Lung (tissue), 12 donors: ENCODE measurements around the gene ONECUT3. TPM values are rescaled to one million over a fixed set of nuclear protein-coding genes. Genes with fewer than 3 reads are reported as not detected.

Experiments
- ATAC-seq: fragments of 200-7000 bp; cut with Tn5 transposase; one replicate; pipeline ENCODE4 v1.9.1; 2020; ENCODE audit warnings: moderate number of reproducible peaks; ENCODE audit not compliant: insufficient read depth, low FRiP score
- DNase-seq, 3 donors: peaks; one replicate each; pipeline ENCODE4 v3.0.0-alpha.2; 2013 to 2017
- H3K27ac ChIP-seq, 2 donors: one replicate each; pipeline ENCODE4 v1.5.1; 2013; ENCODE audit warnings: mild to moderate bottlenecking in 2 of 2, moderate library complexity in 2 of 2, control low read depth in 1 of 2, inconsistent platforms in 1 of 2, low read depth in 1 of 2, low read length in 1 of 2
- H3K27me3 ChIP-seq, 3 donors: one replicate each; pipeline ENCODE4 v1.5.1; 2013; ENCODE audit warnings: low read length in 2 of 3; ENCODE audit not compliant: control insufficient read depth in 3 of 3, insufficient read depth in 3 of 3
- H3K36me3 ChIP-seq, 4 donors: one replicate each; pipeline ENCODE4 v1.5.1; 2013; ENCODE audit warnings: low read length in 4 of 4, mild to moderate bottlenecking in 1 of 4, moderate library complexity in 1 of 4; ENCODE audit not compliant: control insufficient read depth in 4 of 4, insufficient read depth in 4 of 4
- H3K4me1 ChIP-seq, 5 donors: one replicate each; pipeline ENCODE4 v1.5.1; 2013; ENCODE audit warnings: low read length in 5 of 5, mild to moderate bottlenecking in 2 of 5, moderate library complexity in 1 of 5; ENCODE audit not compliant: control insufficient read depth in 5 of 5, insufficient read depth in 5 of 5
- H3K4me3 ChIP-seq: one replicate; pipeline ENCODE4 v1.5.1; 2013; ENCODE audit warnings: mild to moderate bottlenecking, control low read depth, moderate library complexity
- H3K9ac ChIP-seq, 2 donors: one replicate each; pipeline ENCODE4 v1.5.1; 2013; ENCODE audit warnings: low read length in 2 of 2, control low read depth in 1 of 2; ENCODE audit not compliant: insufficient read depth in 1 of 2
- H3K9me3 ChIP-seq, 4 donors: one replicate each; pipeline ENCODE4 v1.5.1; 2013; ENCODE audit warnings: low read length in 3 of 4, mild to moderate bottlenecking in 1 of 4, moderate library complexity in 1 of 4; ENCODE audit not compliant: control insufficient read depth in 4 of 4, insufficient read depth in 3 of 4
- WGBS, 2 donors: extraction: QIAGEN DNeasy Blood & Tissue Kit; methylation state at CpG; one replicate each; pipeline ENCODE4 v1.1.7; 2013; 5-methylcytosine and 5-hydroxymethylcytosine counted together
- polyA plus RNA-seq, 2 donors: library from polyadenylated mRNA; stranded (reverse); fragments of 200-250 nt; gene quantifications; one replicate each; pipeline ENCODE4 v1.2.1, GENCODE V29; 2013
- total RNA-seq, 2 donors: library from RNA; depleted of rRNA in 1 of 2; stranded (reverse); fragments of >200 nt in 1 of 2; gene quantifications; one replicate each; pipeline ENCODE4 v1.2.1, GENCODE V29; 2014 to 2021
- TF ChIP-seq, protein P1 (sequence below): IDR thresholded peaks from 2 replicates; pipeline ENCODE4 v1.5.1; 2012; ENCODE audit warnings: mild to moderate bottlenecking; ENCODE audit errors: control extremely low read depth, extremely low read depth
- donor health status: control.
- donor health status: control.
- donor health status: Bipolar disorder and iron deficiency.
- donor health status: healthy.
- donor health status: DM: yes; HTN: yes; CAD: no.

ONECUT3 gene
- total and polyA plus RNA-seq, 4 donors, result not detected

DNA sequence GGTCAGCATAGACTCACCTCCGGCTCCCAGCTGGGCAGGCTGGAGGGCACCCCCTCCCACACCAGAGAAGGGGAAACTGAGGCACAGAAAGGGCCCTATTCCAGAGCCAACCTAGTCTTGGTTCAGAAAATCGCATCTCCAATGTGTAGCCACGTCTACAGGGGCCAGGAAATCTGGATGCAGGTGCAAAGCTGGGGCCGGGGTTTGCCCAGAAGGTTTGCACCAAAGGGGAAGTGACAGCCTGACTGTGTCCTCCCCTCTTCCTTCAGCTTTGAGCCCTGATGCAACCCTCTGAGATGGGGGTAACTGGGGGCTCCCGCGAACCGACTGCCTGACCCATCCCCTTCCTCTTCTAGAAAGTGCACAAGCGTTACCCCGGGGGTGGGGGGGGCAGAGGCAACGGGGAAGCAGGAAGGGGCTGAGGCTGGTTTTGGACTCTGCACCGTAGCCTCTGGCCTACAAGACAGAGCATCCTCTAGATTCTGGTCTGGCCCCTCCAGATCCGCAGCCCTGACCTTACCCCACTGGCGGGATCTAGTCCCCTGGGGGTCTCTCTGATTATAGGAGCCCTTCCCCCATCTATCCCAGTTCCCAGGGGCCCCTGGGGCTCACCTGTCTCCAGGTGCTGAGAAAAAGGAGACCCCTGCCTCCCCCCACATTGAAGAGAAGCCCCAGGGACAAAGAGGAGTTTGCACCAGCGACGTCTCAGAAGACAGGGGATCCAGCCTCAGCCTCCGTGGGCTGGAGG lies 1.1 kb upstream of the ONECUT3 start:
- Histone ChIP-seq H3K36me3 (no peaks in the 10 kb centered on the region), H3K9ac (no peak overlapping the region), H3K4me3 (no peak overlapping the region), H3K27ac (no peak overlapping the region), H3K9me3 (peaks cover 0 to 6% (median 0%) of the 10 kb centered on the region in 4 donors), H3K4me1 (peaks cover 0 to 28% (median 0%) of the 10 kb centered on the region in 5 donors), H3K27me3 (peaks cover 55 to 76% (median 59%) of the 10 kb centered on the region in 3 donors)
- 3 to 5% methylated on average over 16 of the region's 16 CpGs for WGBS, 2 donors
- TF ChIP-seq, protein P1, sequence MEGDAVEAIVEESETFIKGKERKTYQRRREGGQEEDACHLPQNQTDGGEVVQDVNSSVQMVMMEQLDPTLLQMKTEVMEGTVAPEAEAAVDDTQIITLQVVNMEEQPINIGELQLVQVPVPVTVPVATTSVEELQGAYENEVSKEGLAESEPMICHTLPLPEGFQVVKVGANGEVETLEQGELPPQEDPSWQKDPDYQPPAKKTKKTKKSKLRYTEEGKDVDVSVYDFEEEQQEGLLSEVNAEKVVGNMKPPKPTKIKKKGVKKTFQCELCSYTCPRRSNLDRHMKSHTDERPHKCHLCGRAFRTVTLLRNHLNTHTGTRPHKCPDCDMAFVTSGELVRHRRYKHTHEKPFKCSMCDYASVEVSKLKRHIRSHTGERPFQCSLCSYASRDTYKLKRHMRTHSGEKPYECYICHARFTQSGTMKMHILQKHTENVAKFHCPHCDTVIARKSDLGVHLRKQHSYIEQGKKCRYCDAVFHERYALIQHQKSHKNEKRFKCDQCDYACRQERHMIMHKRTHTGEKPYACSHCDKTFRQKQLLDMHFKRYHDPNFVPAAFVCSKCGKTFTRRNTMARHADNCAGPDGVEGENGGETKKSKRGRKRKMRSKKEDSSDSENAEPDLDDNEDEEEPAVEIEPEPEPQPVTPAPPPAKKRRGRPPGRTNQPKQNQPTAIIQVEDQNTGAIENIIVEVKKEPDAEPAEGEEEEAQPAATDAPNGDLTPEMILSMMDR, result no peak
- no peak for DNase-seq
- no peak for ATAC-seq

GRCh38 chr19:1754018-1754635 lies 821 bp downstream of the ONECUT3 start:
- Histone ChIP-seq H3K27me3 (peaks cover 59 to 77% (median 62%) of the 10 kb centered on the region in 3 donors), H3K9ac (no peak overlapping the region), H3K36me3 (no peaks in the 10 kb centered on the region), H3K27ac (no peak overlapping the region), H3K4me1 (peaks cover 0 to 18% (median 0%) of the 10 kb centered on the region in 5 donors), H3K4me3 (no peak overlapping the region), H3K9me3 (peaks cover 0 to 6% (median 0%) of the 10 kb centered on the region in 4 donors)
- ATAC-seq (no peak), DNase-seq (no peak)
- TF ChIP-seq, protein P1, result no peak
- 2 to 3% methylated on average over 44 to 105 of the region's 105 CpGs for WGBS, 2 donors

DNA sequence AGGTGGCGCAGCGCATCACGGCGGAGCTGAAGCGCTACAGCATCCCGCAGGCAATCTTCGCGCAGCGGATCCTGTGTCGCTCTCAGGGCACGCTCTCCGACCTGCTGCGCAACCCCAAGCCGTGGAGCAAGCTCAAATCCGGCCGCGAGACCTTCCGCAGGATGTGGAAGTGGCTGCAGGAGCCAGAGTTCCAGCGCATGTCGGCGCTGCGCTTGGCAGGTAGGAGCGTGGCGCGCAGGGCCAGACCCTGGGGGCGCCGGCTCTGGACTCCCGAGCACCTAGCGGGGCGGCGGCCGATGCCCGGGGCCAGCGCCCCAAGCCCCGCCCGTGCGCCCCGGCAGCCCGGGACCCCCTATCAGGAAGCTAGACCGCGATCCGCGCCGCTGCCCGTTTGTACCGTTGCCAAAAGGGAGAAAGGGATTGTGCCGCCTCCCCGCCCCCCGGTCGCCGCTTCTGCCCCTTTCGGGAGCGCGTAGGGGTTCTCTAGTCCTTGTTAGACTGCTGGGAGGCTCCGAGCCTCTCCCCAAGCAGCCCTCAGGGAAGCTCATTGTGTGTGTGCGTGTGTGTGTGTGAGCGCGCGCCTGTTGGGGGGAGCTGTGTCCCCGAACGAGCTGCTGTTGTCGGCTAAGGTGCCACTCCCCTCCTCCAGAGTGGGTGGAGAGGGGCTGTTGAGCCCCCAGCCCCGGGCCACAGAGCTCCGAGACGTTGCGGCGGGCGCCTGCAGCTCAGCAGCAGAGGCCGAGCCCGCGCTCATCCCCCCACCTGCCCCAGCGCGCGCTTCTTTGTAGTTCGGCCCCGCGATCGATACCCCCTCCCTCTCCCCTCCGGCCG lies 1.5 kb downstream of the ONECUT3 start:
- DNase-seq (no peak), ATAC-seq (no peak)
- peaks cover 0 to 13% (median 0%) of the 10 kb centered on the region in 5 donors for H3K4me1 ChIP-seq
- 1 to 2% methylated on average over 71 to 80 of the region's 80 CpGs for WGBS, 2 donors
- peaks cover 62 to 79% (median 67%) of the 10 kb centered on the region in 3 donors for H3K27me3 ChIP-seq
- H3K9me3 ChIP-seq, result peaks cover 0 to 6% (median 0%) of the 10 kb centered on the region in 4 donors
- TF ChIP-seq, protein P1, result no peak
- no peaks in the 10 kb centered on the region for H3K36me3 ChIP-seq
- no peak overlapping the region for H3K27ac ChIP-seq
- H3K4me3 ChIP-seq, result no peak overlapping the region
- H3K9ac ChIP-seq, result no peak overlapping the region
